Effector CD4-positive, alpha-beta T cell (primary cell): ENCODE data around the gene PITX2.

Source experiments
- DNase-seq: peaks from one replicate; pipeline ENCODE4 v3.0.0-alpha.2; 2020

The PITX2 gene

GRCh38 chr4:110636171-110636679 lies 13.3 kb upstream of the PITX2 start:
- DNase-seq: no peak

GRCh38 chr4:110635163-110635865 lies 12.4 kb upstream of the PITX2 start:
- DNase-seq: no peak

GRCh38 chr4:110634350-110635162 lies 11.7 kb upstream of the PITX2 start:
- DNase-seq: no peak

- DNase-seq: no peak
These were observed 10.8 kb upstream of the PITX2 start for GRCh38 chr4:110633358-110634341.

- no peak for DNase-seq
These were observed 9.9 kb upstream of the PITX2 start for GRCh38 chr4:110632506-110633357.

- DNase-seq: no peak
These were observed 9.0 kb upstream of the PITX2 start for GRCh38 chr4:110631584-110632505.

GRCh38 chr4:110630688-110631402 lies 8.0 kb upstream of the PITX2 start:
- DNase-seq: no peak

GRCh38 chr4:110629780-110630687 lies 7.2 kb upstream of the PITX2 start:
- DNase-seq: no peak

- DNase-seq: no peak
These were observed 6.4 kb upstream of the PITX2 start for GRCh38 chr4:110629214-110629754.

GRCh38 chr4:110628663-110629213 lies 5.9 kb upstream of the PITX2 start:
- DNase-seq: no peak

GRCh38 chr4:110627977-110628662 lies 5.2 kb upstream of the PITX2 start:
- DNase-seq: no peak

GRCh38 chr4:110626532-110627153 lies 3.8 kb upstream of the PITX2 start:
- no peak for DNase-seq

GRCh38 chr4:110625576-110626257 lies 2.8 kb upstream of the PITX2 start:
- no peak for DNase-seq

- DNase-seq: no peak
These were observed 2.1 kb upstream of the PITX2 start for GRCh38 chr4:110624904-110625494.

GRCh38 chr4:110624398-110624780 lies 1.5 kb upstream of the PITX2 start:
- DNase-seq: no peak
